WTC11 (cell line): ENCODE results near the gene PTPRN2. TPM values are rescaled to one million over a fixed set of nuclear protein-coding genes. Genes with fewer than 3 reads are reported as not detected.

Experiments
- ATAC-seq: fragments of 200-7000 bp; cut with Tn5 transposase; 2 replicates; pipeline ENCODE4 v1.10.0; 2021; ENCODE audit warnings: mild to moderate bottlenecking, moderate library complexity
- CTCF ChIA-PET: fragments of 300-600 bp; sonication (Branson Sonifier 250); formaldehyde crosslinking; loops from one replicate; lab custom pipeline; 2021; ENCODE audit warnings: antibody characterized with exemption; lab: Charles Lee
- POLR2A ChIA-PET: fragments of 350-600 bp; sonication (Branson Sonifier 250); formaldehyde crosslinking; loops from one replicate; lab custom pipeline; 2021; ENCODE audit warnings: antibody characterized with exemption; lab: Charles Lee
- DNase-seq: peaks from one replicate; pipeline ENCODE4 v3.0.0; 2021; ENCODE audit warnings: low spot score
- H3K27ac Mint-ChIP-seq: 2 replicates; pipeline ENCODE4 v1.8.0; 2021; ENCODE audit warnings: mixed read lengths
- H3K27me3 Mint-ChIP-seq: 2 replicates; pipeline ENCODE4 v1.8.0; 2021; ENCODE audit warnings: low read depth, mild to moderate bottlenecking, moderate library complexity, mixed read lengths
- H3K36me3 Mint-ChIP-seq: 2 replicates; pipeline ENCODE4 v1.8.0; 2021; ENCODE audit warnings: mixed read lengths
- H3K4me1 Mint-ChIP-seq: 2 replicates; pipeline ENCODE4 v1.8.0; 2022; ENCODE audit warnings: mixed read lengths
- H3K4me3 Mint-ChIP-seq: 2 replicates; pipeline ENCODE4 v1.8.0; 2021; ENCODE audit warnings: mild to moderate bottlenecking, moderate library complexity, mixed read lengths
- H3K9me3 Mint-ChIP-seq: 2 replicates; pipeline ENCODE4 v1.8.0; 2021; ENCODE audit warnings: mixed read lengths
- ARID4B ChIP-seq: sonication (generic); formaldehyde crosslinking; IDR thresholded peaks from 2 replicates; pipeline ENCODE4 v1.8.0; 2023; ENCODE audit warnings: missing genetic modification reagents, mild to moderate bottlenecking, borderline replicate concordance
- CDX4 ChIP-seq: fragments of 250-450 bp; sonication (Bioruptor Pico); IDR thresholded peaks from 2 replicates; pipeline ENCODE4 v1.9.0; 2021; ENCODE audit warnings: moderate library complexity, mild to moderate bottlenecking, inconsistent platforms, borderline replicate concordance
- ESRRA ChIP-seq: sonication (generic); formaldehyde crosslinking; IDR thresholded peaks from 2 replicates; pipeline ENCODE4 v1.8.1; 2022; ENCODE audit warnings: mild to moderate bottlenecking, missing genetic modification reagents, borderline replicate concordance
- GRHL2 ChIP-seq: fragments of 250-450 bp; sonication (Bioruptor Pico); IDR thresholded peaks from 2 replicates; pipeline ENCODE4 v1.8.0; 2022; ENCODE audit warnings: mild to moderate bottlenecking, moderate library complexity; ENCODE audit not compliant: insufficient replicate concordance, severe bottlenecking
- IRF2 ChIP-seq: sonication (generic); formaldehyde crosslinking; IDR thresholded peaks from 2 replicates; pipeline ENCODE4 v1.8.0; 2022; ENCODE audit warnings: low read depth, missing genetic modification reagents, borderline replicate concordance
- JUN ChIP-seq: sonication (generic); formaldehyde crosslinking; IDR thresholded peaks from 2 replicates; pipeline ENCODE4 v1.8.0; 2023; ENCODE audit warnings: mild to moderate bottlenecking, missing genetic modification reagents
- MAX ChIP-seq: sonication (generic); formaldehyde crosslinking; IDR thresholded peaks from 2 replicates; pipeline ENCODE4 v1.8.0; 2022; ENCODE audit warnings: mild to moderate bottlenecking, missing genetic modification reagents
- MLX ChIP-seq: sonication (generic); formaldehyde crosslinking; IDR thresholded peaks from 2 replicates; pipeline ENCODE4 v1.8.1; 2023; ENCODE audit warnings: mild to moderate bottlenecking, missing genetic modification reagents, moderate library complexity
- MYBL2 ChIP-seq: sonication (generic); formaldehyde crosslinking; IDR thresholded peaks from 2 replicates; pipeline ENCODE4 v1.8.1; 2023; ENCODE audit warnings: mild to moderate bottlenecking, moderate library complexity, missing genetic modification reagents
- NFATC4 ChIP-seq: fragments of 250-450 bp; sonication (Bioruptor Pico); IDR thresholded peaks from 2 replicates; pipeline ENCODE4 v1.9.0; 2021; ENCODE audit warnings: mild to moderate bottlenecking
- NR3C1 ChIP-seq: sonication (generic); formaldehyde crosslinking; conservative IDR thresholded peaks from 2 replicates; pipeline ENCODE4 v1.8.1; 2023; ENCODE audit warnings: low read depth, mild to moderate bottlenecking, missing genetic modification reagents
- RELA ChIP-seq: sonication (generic); formaldehyde crosslinking; IDR thresholded peaks from 2 replicates; pipeline ENCODE4 v1.8.1; 2022; ENCODE audit warnings: missing genetic modification reagents, mild to moderate bottlenecking, borderline replicate concordance
- RORB ChIP-seq: fragments of 250-450 bp; sonication (Bioruptor Pico); IDR thresholded peaks from 2 replicates; pipeline ENCODE4 v1.9.0; 2021; ENCODE audit warnings: mild to moderate bottlenecking
- SMAD4 ChIP-seq: sonication (generic); formaldehyde crosslinking; IDR thresholded peaks from 2 replicates; pipeline ENCODE4 v1.8.0; 2022; ENCODE audit warnings: mild to moderate bottlenecking, missing genetic modification reagents
- SP1 ChIP-seq: sonication (generic); formaldehyde crosslinking; conservative IDR thresholded peaks from 2 replicates; pipeline ENCODE4 v1.8.1; 2022; ENCODE audit warnings: missing genetic modification reagents
- TEAD4 ChIP-seq: sonication (generic); formaldehyde crosslinking; IDR thresholded peaks from 2 replicates; pipeline ENCODE4 v1.8.0; 2022; ENCODE audit warnings: mild to moderate bottlenecking, missing genetic modification reagents
- ZNF219 ChIP-seq: sonication (generic); formaldehyde crosslinking; IDR thresholded peaks from 2 replicates; pipeline ENCODE4 v1.8.0; 2023; ENCODE audit warnings: missing genetic modification reagents, mild to moderate bottlenecking, borderline replicate concordance
- ZNF423 ChIP-seq: fragments of 250-450 bp; sonication (Bioruptor Pico); IDR thresholded peaks from 2 replicates; pipeline ENCODE4 v2.1.2; 2022; ENCODE audit warnings: mild to moderate bottlenecking, moderate library complexity
- ZNF425 ChIP-seq: fragments of 250-450 bp; sonication (Bioruptor Pico); conservative IDR thresholded peaks from 2 replicates; pipeline ENCODE4 v1.9.0; 2021; ENCODE audit warnings: mild to moderate bottlenecking
- ZNF512 ChIP-seq: sonication (generic); formaldehyde crosslinking; IDR thresholded peaks from 2 replicates; pipeline ENCODE4 v1.8.1; 2022; ENCODE audit warnings: missing genetic modification reagents, borderline replicate concordance
- ZNF532 ChIP-seq: fragments of 250-450 bp; sonication (Bioruptor Pico); IDR thresholded peaks from 2 replicates; pipeline ENCODE4 v1.9.0; 2021; ENCODE audit warnings: mild to moderate bottlenecking, borderline replicate concordance
- total RNA-seq: library from RNA; stranded (reverse); gene quantifications from 3 replicates; pipeline ENCODE4 v1.2.3, GENCODE V29; 2021

PTPRN2 gene
- total RNA-seq, 1 experiment from 2014 or later: 4.7 TPM

- TF ChIP-seq MYBL2 (CRISPR knock-in tag) (no peak), MLX (CRISPR knock-in tag) (no peak), ARID4B (CRISPR knock-in tag) (no peak), ESRRA (CRISPR knock-in tag) (no peak), RORB (CRISPR knock-in tag) (no peak), ZNF425 (CRISPR knock-in tag) (no peak), NFATC4 (CRISPR knock-in tag) (no peak), TEAD4 (CRISPR knock-in tag) (no peak)
Observed at GRCh38 chr7:158533386-158534133, 54.1 kb downstream of the PTPRN2 start (continued).

- ChIA-PET CTCF (no interaction called here), POLR2A (no interaction called here)
- peaks cover 6% of the 10 kb centered on the region for H3K4me1 Mint-ChIP-seq
- H3K9me3 Mint-ChIP-seq: peaks cover 12% of the 10 kb centered on the region
- TF ChIP-seq NR3C1 (CRISPR knock-in tag) (no peak), SP1 (CRISPR knock-in tag) (no peak), SMAD4 (no peak), ZNF423 (CRISPR knock-in tag) (no peak), IRF2 (no peak), ZNF512 (CRISPR knock-in tag) (no peak), ESRRA (CRISPR knock-in tag) (no peak), MAX (CRISPR knock-in tag) (no peak), JUN (CRISPR knock-in tag) (no peak), ZNF532 (CRISPR knock-in tag) (no peak), RELA (CRISPR knock-in tag) (no peak), GRHL2 (CRISPR knock-in tag) (no peak), ZNF219 (no peak), CDX4 (CRISPR knock-in tag) (no peak)
- DNase-seq (no peak), ATAC-seq (no peak)
- no peak overlapping the region for H3K27ac Mint-ChIP-seq
- peaks cover 3% of the 10 kb centered on the region; the same call in 1 of the 2 replicates for H3K36me3 Mint-ChIP-seq
- H3K4me3 Mint-ChIP-seq: no peak overlapping the region
- H3K27me3 Mint-ChIP-seq: no peaks in the 10 kb centered on the region; the same call in 1 of the 2 replicates
Observed at GRCh38 chr7:158532093-158532627, 55.5 kb downstream of the PTPRN2 start.
